ENCODE data around the gene UBTD1.
"Not testable (repeated sequence)": the region's sequence is repeated elsewhere in the genome, so short reads cannot be mapped to it uniquely, and the experiment has no call there.

DNA sequence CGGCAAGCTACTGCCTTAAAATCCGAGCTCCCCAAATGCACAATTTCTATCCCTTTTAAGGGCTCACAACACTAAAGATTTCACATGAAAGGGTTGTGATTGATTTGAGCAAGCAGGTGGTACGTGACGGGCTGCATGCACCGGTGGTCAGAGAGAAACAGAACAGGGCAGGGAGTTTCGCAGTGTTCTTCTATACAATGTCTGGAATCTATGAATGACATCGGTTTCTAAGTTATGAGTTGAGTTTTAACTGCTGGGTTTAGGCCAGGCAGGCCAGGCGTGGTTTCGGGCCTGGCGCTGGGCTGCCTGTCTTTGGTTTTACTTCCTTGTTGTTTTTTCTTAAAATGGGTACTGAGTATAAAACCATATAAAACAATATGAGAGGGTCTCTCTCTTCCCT, 56.8 kb downstream of the UBTD1 start:
- TF ChIP-seq, protein P1, sequence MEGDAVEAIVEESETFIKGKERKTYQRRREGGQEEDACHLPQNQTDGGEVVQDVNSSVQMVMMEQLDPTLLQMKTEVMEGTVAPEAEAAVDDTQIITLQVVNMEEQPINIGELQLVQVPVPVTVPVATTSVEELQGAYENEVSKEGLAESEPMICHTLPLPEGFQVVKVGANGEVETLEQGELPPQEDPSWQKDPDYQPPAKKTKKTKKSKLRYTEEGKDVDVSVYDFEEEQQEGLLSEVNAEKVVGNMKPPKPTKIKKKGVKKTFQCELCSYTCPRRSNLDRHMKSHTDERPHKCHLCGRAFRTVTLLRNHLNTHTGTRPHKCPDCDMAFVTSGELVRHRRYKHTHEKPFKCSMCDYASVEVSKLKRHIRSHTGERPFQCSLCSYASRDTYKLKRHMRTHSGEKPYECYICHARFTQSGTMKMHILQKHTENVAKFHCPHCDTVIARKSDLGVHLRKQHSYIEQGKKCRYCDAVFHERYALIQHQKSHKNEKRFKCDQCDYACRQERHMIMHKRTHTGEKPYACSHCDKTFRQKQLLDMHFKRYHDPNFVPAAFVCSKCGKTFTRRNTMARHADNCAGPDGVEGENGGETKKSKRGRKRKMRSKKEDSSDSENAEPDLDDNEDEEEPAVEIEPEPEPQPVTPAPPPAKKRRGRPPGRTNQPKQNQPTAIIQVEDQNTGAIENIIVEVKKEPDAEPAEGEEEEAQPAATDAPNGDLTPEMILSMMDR (IDR thresholded peaks at IDR 0.05), result not testable (repeated sequence)
- TF ChIP-seq ZFX (IDR thresholded peaks at IDR 0.05; ENCODE audit: borderline replicate concordance), result not testable (repeated sequence)

Data from 22Rv1 (cell line).